Mononuclear cell (primary cell): ENCODE data around the gene CAP2. TPM values are rescaled to one million over a fixed set of nuclear protein-coding genes. Genes with fewer than 3 reads are reported as not detected.
"Not testable (repeated sequence)": the region's sequence is repeated elsewhere in the genome, so short reads cannot be mapped to it uniquely, and the experiment has no call there.

Experiments used
- H3K27me3 ChIP-seq: 2 replicates; pipeline ENCODE4 v1.6.0; 2011; ENCODE audit warnings: low read length, control low read depth; ENCODE audit not compliant: insufficient read depth
- H3K4me1 ChIP-seq: 2 replicates; pipeline ENCODE4 v1.5.1; 2011; ENCODE audit warnings: mild to moderate bottlenecking, low read length, control low read depth; ENCODE audit not compliant: insufficient read depth
- H3K4me3 ChIP-seq: 2 replicates; pipeline ENCODE4 v1.5.1; 2011; ENCODE audit warnings: mild to moderate bottlenecking, low read length, moderate library complexity
- H3K9me3 ChIP-seq: 2 replicates; pipeline ENCODE4 v1.5.1; 2011; ENCODE audit warnings: low read depth, mild to moderate bottlenecking, control low read depth, low read length
- total RNA-seq: library from RNA; depleted of rRNA; stranded (reverse); fragments of >200 nt; gene quantifications from one replicate; pipeline ENCODE4 v1.2.3, GENCODE V29; 2012

Gene CAP2
- total RNA-seq, 1 donor, result 0.10 TPM

GRCh38 chr6:17416806-17417205 is 23.4 kb downstream of the CAP2 start:
- H3K4me1 ChIP-seq, result no peaks in the 10 kb centered on the region
- H3K27me3 ChIP-seq, result no peaks in the 10 kb centered on the region
- H3K9me3 ChIP-seq, result no peaks in the 10 kb centered on the region
- no peak overlapping the region for H3K4me3 ChIP-seq

GRCh38 chr6:17417817-17418216 is 24.4 kb downstream of the CAP2 start:
- H3K4me3 ChIP-seq, result no peak overlapping the region

GRCh38 chr6:17418281-17419188 is 25.1 kb downstream of the CAP2 start:
- Histone ChIP-seq H3K27me3 (no peaks in the 10 kb centered on the region), H3K4me3 (no peak overlapping the region), H3K4me1 (no peaks in the 10 kb centered on the region), H3K9me3 (no peaks in the 10 kb centered on the region)

More at GRCh38 chr6:17417817-17418216, 24.4 kb downstream of the CAP2 start:
- Histone ChIP-seq H3K4me1 (no peaks in the 10 kb centered on the region), H3K27me3 (no peaks in the 10 kb centered on the region), H3K9me3 (no peaks in the 10 kb centered on the region)

- H3K27me3 ChIP-seq, result no peaks in the 10 kb centered on the region
- no peaks in the 10 kb centered on the region for H3K4me1 ChIP-seq
- H3K4me3 ChIP-seq, result no peak overlapping the region
- H3K9me3 ChIP-seq, result no peaks in the 10 kb centered on the region
Measured at GRCh38 chr6:17419189-17419575, 25.8 kb downstream of the CAP2 start.

- H3K4me1 ChIP-seq, result no peaks in the 10 kb centered on the region
- no peaks in the 10 kb centered on the region for H3K27me3 ChIP-seq
- H3K9me3 ChIP-seq, result no peaks in the 10 kb centered on the region
- H3K4me3 ChIP-seq, result no peak overlapping the region
Measured at GRCh38 chr6:17420368-17420767, 27.0 kb downstream of the CAP2 start.

GRCh38 chr6:17421406-17421805 is 28.0 kb downstream of the CAP2 start:
- H3K4me3 ChIP-seq, result no peak overlapping the region
- H3K4me1 ChIP-seq, result no peaks in the 10 kb centered on the region
- H3K27me3 ChIP-seq, result no peaks in the 10 kb centered on the region
- no peaks in the 10 kb centered on the region for H3K9me3 ChIP-seq

- no peaks in the 10 kb centered on the region for H3K4me1 ChIP-seq
- no peak overlapping the region for H3K4me3 ChIP-seq
- H3K9me3 ChIP-seq, result no peaks in the 10 kb centered on the region
- H3K27me3 ChIP-seq, result no peaks in the 10 kb centered on the region
Measured at GRCh38 chr6:17423026-17423425, 29.6 kb downstream of the CAP2 start.

- no peak overlapping the region for H3K4me3 ChIP-seq
- no peaks in the 10 kb centered on the region for H3K9me3 ChIP-seq
- no peaks in the 10 kb centered on the region for H3K27me3 ChIP-seq
- no peaks in the 10 kb centered on the region for H3K4me1 ChIP-seq
Measured at GRCh38 chr6:17427062-17427461, 33.7 kb downstream of the CAP2 start.

GRCh38 chr6:17427617-17428016 is 34.2 kb downstream of the CAP2 start:
- Histone ChIP-seq H3K4me3 (no peak overlapping the region), H3K9me3 (no peaks in the 10 kb centered on the region), H3K27me3 (no peaks in the 10 kb centered on the region), H3K4me1 (no peaks in the 10 kb centered on the region)

- not testable (repeated sequence) for H3K4me1 ChIP-seq, H3K4me3 ChIP-seq, H3K9me3 ChIP-seq, H3K27me3 ChIP-seq
Measured at GRCh38 chr6:17428595-17429120, 35.3 kb downstream of the CAP2 start.

- H3K27me3 ChIP-seq, result no peaks in the 10 kb centered on the region
- H3K4me1 ChIP-seq, result no peaks in the 10 kb centered on the region
- no peak overlapping the region for H3K4me3 ChIP-seq
- no peaks in the 10 kb centered on the region for H3K9me3 ChIP-seq
Measured at GRCh38 chr6:17429383-17430061, 36.1 kb downstream of the CAP2 start.

GRCh38 chr6:17431581-17431980 is 38.2 kb downstream of the CAP2 start:
- Histone ChIP-seq H3K4me1 (no peaks in the 10 kb centered on the region), H3K4me3 (no peak overlapping the region), H3K27me3 (no peaks in the 10 kb centered on the region), H3K9me3 (no peaks in the 10 kb centered on the region)

GRCh38 chr6:17432356-17432755 is 39.0 kb downstream of the CAP2 start:
- Histone ChIP-seq H3K4me3 (no peak overlapping the region), H3K9me3 (no peaks in the 10 kb centered on the region), H3K4me1 (no peaks in the 10 kb centered on the region), H3K27me3 (no peaks in the 10 kb centered on the region)

GRCh38 chr6:17439243-17439993 is 46.0 kb downstream of the CAP2 start:
- no peak overlapping the region for H3K4me3 ChIP-seq
- H3K9me3 ChIP-seq, result no peaks in the 10 kb centered on the region

GRCh38 chr6:17440811-17441210 is 47.4 kb downstream of the CAP2 start:
- not testable (repeated sequence) for H3K4me1 ChIP-seq

More at GRCh38 chr6:17439243-17439993, 46.0 kb downstream of the CAP2 start:
- no peaks in the 10 kb centered on the region for H3K27me3 ChIP-seq
- H3K4me1 ChIP-seq, result no peaks in the 10 kb centered on the region

More at GRCh38 chr6:17440811-17441210, 47.4 kb downstream of the CAP2 start:
- H3K9me3 ChIP-seq, H3K4me3 ChIP-seq, H3K27me3 ChIP-seq: not testable (repeated sequence)
